Right renal cortex interstitium (tissue), 3 donors: Measurements from ENCODE around the gene PTK7. TPM values are rescaled to one million over a fixed set of nuclear protein-coding genes. Genes with fewer than 3 reads are reported as not detected.

Experiments used
- DNase-seq, 3 donors: peaks; one replicate each; pipeline ENCODE4 v3.0.0-alpha.2; 2013; ENCODE audit warnings: low read depth in 3 of 3, low spot score in 2 of 3
- polyA plus RNA-seq, 3 donors: library from polyadenylated mRNA; unstranded; fragments of 120-200 nt; gene quantifications; one replicate each; pipeline ENCODE4 v1.2.1, GENCODE V29; 2013; ENCODE audit not compliant: insufficient read length in 3 of 3

Gene PTK7
- polyA plus RNA-seq, 3 donors, result 223 to 242 (median 227) TPM

- DNase-seq, result no peak
Measured at GRCh38 chr6:43141644-43142043, 65.5 kb downstream of the PTK7 start.

GRCh38 chr6:43142101-43142500 is 66.0 kb downstream of the PTK7 start:
- DNase-seq, result no peak

- DNase-seq, result peak; percentile 74 to 82 (median 75)
Measured at GRCh38 chr6:43143235-43144128, 67.4 kb downstream of the PTK7 start.

GRCh38 chr6:43144879-43145278 is 68.8 kb downstream of the PTK7 start:
- no peak for DNase-seq

- no peak for DNase-seq
Measured at GRCh38 chr6:43146261-43146660, 70.1 kb downstream of the PTK7 start.

- no peak for DNase-seq
Measured at GRCh38 chr6:43146709-43147688, 70.9 kb downstream of the PTK7 start.

GRCh38 chr6:43147691-43148477 is 71.8 kb downstream of the PTK7 start:
- DNase-seq, result no peak

DNA sequence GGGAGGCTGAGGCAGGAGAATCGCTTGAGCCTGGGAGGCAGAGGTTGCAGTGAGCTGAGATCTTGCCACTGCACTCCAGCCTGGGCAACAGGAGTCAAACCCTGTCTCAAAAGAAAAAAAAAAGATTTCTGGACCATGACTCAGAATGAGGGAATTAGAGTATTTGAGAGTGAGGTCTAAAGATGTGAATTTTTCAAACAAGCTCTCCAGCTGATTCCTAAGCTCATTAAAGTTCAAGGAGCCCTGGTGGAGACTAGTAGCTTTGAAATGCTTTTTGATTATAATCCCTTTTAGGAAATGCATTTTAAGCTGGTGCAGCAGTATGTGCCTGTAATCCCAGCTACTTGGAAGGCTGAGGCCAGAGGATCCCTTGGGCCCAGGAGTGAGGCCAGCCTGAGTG is 73.2 kb downstream of the PTK7 start:
- no peak for DNase-seq

GRCh38 chr6:43150051-43150751 is 74.1 kb downstream of the PTK7 start:
- no peak for DNase-seq

DNA sequence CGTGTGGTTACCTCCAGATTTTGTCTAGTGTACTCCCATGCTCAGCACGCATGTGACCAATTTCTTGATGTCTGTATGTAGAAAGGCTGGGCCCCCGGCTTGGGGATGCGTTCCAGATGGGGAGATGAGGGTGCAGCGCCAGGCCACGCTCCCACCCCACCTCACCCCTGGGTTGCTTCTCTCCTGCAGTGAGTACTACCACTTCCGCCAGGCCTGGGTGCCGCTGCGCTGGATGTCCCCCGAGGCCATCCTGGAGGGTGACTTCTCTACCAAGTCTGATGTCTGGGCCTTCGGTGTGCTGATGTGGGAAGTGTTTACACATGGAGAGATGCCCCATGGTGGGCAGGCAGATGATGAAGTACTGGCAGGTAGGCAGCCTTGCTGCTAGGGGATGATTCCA is 83.5 kb downstream of the PTK7 start:
- DNase-seq, result no peak

GRCh38 chr6:43163899-43164298 is 87.8 kb downstream of the PTK7 start:
- no peak for DNase-seq

- DNase-seq, result no peak
Measured at GRCh38 chr6:43170417-43170930, 94.4 kb downstream of the PTK7 start.

GRCh38 chr6:43170931-43171706 is 95.0 kb downstream of the PTK7 start, which contains the start of gene SRF:
Gene SRF, plus strand, starts transcription at chr6:43171269. Its CDS starts 388 bp downstream, at chr6:43171657.
- peak; percentile 98 to 99 (median 99) for DNase-seq

GRCh38 chr6:43171707-43172103 is 95.6 kb downstream of the PTK7 start:
- no peak for DNase-seq

DNA sequence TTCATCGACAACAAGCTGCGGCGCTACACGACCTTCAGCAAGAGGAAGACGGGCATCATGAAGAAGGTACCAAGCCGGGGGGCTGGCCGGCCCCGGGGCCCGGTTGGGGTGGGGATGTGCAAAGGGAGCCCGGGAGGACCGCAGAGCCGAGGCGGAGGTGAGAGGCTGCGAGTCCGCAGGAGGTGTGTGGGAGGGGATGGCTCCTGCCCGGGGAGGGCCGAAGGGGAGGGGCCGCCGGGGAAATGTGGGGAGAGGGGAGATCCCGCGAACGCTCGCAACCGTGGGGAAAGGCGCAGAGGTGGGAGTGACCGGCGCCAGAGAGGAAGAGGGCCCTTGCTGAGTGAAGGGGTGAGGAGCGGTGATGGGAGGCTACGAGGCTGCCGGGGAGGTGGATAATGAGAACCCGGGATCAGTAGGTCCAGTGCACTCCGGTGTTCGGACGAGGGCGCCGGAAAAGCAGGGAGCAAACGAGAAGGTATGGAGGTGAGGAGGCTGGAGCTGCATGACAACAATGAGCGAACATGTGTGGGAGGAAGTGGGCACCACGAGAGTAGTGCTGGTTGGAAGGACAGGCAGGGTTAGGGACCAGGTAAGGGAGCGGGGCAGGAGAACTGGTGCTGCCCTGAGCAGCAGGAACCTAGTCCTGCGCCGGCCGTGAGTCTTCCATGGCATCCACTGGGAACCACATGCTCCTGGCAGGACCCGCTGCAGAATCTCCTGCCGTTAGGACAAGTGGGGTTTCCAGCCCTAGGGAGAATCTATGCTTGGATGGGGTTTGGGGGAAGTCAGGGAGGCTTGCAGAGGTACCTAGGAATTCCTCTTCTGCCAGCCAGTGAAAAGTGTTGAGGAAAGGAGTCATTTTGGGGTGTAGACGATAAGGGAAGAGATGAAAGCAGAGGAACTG is 96.2 kb downstream of the PTK7 start:
- DNase-seq, result no peak

- DNase-seq, result no peak
Measured at GRCh38 chr6:43173591-43174262, 97.6 kb downstream of the PTK7 start.
